Heart left ventricle (tissue), 13 donors: ENCODE results near the gene CABP2.

Experiments used
- POLR2A ChIP-seq, 2 donors: fragments of 450-650 bp; IDR thresholded peaks; one replicate each; pipeline ENCODE4 v1.6.1; 2017; ENCODE audit warnings: antibody characterized with exemption in 2 of 2, mild to moderate bottlenecking in 2 of 2, moderate library complexity in 2 of 2
- TF ChIP-seq, protein P1 (sequence below), 12 donors: fragments of 200-600 bp; sonication (generic) in 4 of 12; IDR thresholded peaks; one replicate each; pipeline versions ENCODE4 v1.5.0 to v1.8.0; 2018 to 2022; ENCODE audit warnings: antibody characterized with exemption in 12 of 12, mild to moderate bottlenecking in 5 of 12
- donor health status: ischemic (EF 13 %, LVEDD 7.1; RV severe dilation, severe dysfunction).
- donor health status: DM: no; HTN: yes; CAD: no.
- donor health status: DM: no; HTN: no; CAD: no.
- donor health status: ischemic (EF 25% LVEDD 6.9; RV normal size, moderate dysfunction).
- donor health status: ischemic (EF 25% LVEDD 5.7; RV mildly dilated, moderate dysfunction).
- donor health status: ischemic (EF 35%, LVEDD 5.7; RV mildly dilated, moderate dysfunction).
- donor health status: nonischemic (EF 11% LVEDD 7.7; RV severe dilation, severe dysfunction).
- donor health status: DM: yes; HTN: yes; CAD: no.
- donor health status: PGD.
- donor health status: ischemic (EF 29% LVEDD 5.4; RV normal size, mild dysfunction).
- donor health status: nonischemic (EF 23%, LVEDD 6.1; RV moderate dilation, normal function).

DNA sequence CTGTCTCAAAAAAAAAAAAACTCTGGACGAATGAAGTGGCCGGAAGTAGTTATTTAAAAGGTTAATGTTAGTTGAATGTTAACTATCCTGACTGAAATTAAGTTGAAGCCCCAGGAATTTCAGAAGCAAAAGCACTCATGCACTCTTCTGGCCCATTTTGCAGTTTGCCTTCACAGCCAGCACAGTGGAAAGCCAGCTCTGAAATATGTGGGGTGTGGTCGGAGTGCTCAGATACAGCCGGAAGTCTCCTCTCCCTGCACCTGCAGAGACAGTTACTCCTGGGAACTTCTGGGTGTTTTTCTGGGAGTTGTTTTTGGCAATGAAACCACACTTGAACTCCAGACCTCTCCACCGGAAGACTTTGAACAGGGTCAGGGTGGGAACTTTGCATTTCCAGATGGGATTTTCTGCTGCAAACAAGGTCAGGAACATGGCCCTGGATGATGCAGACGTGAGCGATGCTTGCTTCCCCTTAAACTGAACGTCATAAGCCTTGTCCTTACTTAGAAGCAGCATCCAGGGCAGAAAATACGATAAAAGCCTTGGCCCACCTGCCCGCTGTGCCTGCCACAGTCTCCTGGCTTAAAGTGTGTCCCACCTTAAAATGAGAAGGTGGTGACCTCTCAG lies 21.5 kb upstream of the CABP2 start:
- TF ChIP-seq, protein P1, sequence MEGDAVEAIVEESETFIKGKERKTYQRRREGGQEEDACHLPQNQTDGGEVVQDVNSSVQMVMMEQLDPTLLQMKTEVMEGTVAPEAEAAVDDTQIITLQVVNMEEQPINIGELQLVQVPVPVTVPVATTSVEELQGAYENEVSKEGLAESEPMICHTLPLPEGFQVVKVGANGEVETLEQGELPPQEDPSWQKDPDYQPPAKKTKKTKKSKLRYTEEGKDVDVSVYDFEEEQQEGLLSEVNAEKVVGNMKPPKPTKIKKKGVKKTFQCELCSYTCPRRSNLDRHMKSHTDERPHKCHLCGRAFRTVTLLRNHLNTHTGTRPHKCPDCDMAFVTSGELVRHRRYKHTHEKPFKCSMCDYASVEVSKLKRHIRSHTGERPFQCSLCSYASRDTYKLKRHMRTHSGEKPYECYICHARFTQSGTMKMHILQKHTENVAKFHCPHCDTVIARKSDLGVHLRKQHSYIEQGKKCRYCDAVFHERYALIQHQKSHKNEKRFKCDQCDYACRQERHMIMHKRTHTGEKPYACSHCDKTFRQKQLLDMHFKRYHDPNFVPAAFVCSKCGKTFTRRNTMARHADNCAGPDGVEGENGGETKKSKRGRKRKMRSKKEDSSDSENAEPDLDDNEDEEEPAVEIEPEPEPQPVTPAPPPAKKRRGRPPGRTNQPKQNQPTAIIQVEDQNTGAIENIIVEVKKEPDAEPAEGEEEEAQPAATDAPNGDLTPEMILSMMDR (IDR thresholded peaks at IDR 0.05) = no peak
- no peak for TF ChIP-seq POLR2A (IDR thresholded peaks at IDR 0.05)
